GM23248 (cell line): ENCODE data around the gene POLN.

Source experiments
- EZH2 ChIP-seq: fragments of 200-600 bp; sonication (generic); IDR thresholded peaks from 2 replicates; pipeline ENCODE4 v1.6.1; 2018; ENCODE audit warnings: antibody characterized with exemption, mild to moderate bottlenecking; ENCODE audit not compliant: insufficient read depth, poor library complexity, severe bottlenecking
- EZH2phosphoT487 ChIP-seq: fragments of 200-600 bp; sonication (generic); IDR thresholded peaks from 2 replicates; pipeline ENCODE4 v1.6.1; 2018; ENCODE audit warnings: antibody characterized with exemption, moderate library complexity, mild to moderate bottlenecking, low read depth; ENCODE audit not compliant: insufficient read depth

GRCh38 chr4:2092669-2093053 is 149.3 kb downstream of the POLN start:
- TF ChIP-seq EZH2: no peak
- TF ChIP-seq EZH2phosphoT487: no peak
